Measurements from ENCODE around the gene NRF1.
"Not testable (repeated sequence)": the region's sequence is repeated elsewhere in the genome, so short reads cannot be mapped to it uniquely, and the experiment has no call there.

NRF1 gene

GRCh38 chr7:129607471-129608120 is 3.9 kb upstream of the NRF1 start:
- DNase-seq, result peak; percentile 62

- no peak for DNase-seq
Measured at GRCh38 chr7:129609666-129610065, 1.9 kb upstream of the NRF1 start.

- no peak for DNase-seq
Measured at GRCh38 chr7:129610709-129611245, 743 bp upstream of the NRF1 start.

GRCh38 chr7:129612112-129613015 is 844 bp downstream of the NRF1 start:
- peak; percentile 46 for DNase-seq

- DNase-seq, result no peak
Measured at GRCh38 chr7:129613016-129613337, 1.5 kb downstream of the NRF1 start.

- DNase-seq, result peak; percentile 33
Measured at GRCh38 chr7:129615018-129615417, 3.5 kb downstream of the NRF1 start.

- no peak for DNase-seq
Measured at GRCh38 chr7:129616530-129616929, 5.0 kb downstream of the NRF1 start.

- no peak for DNase-seq
Measured at GRCh38 chr7:129617178-129617577, 5.7 kb downstream of the NRF1 start.

GRCh38 chr7:129617652-129618051 is 6.1 kb downstream of the NRF1 start:
- no peak for DNase-seq

GRCh38 chr7:129626896-129627295 is 15.4 kb downstream of the NRF1 start:
- DNase-seq, result no peak

- DNase-seq, result no peak
Measured at GRCh38 chr7:129630341-129630740, 18.8 kb downstream of the NRF1 start.

GRCh38 chr7:129634361-129635034 is 23.0 kb downstream of the NRF1 start:
- DNase-seq, result no peak

GRCh38 chr7:129635300-129636029 is 23.9 kb downstream of the NRF1 start:
- peak; percentile 75 for DNase-seq

GRCh38 chr7:129636030-129636550 is 24.6 kb downstream of the NRF1 start:
- DNase-seq, result not testable (repeated sequence)

GRCh38 chr7:129636641-129637040 is 25.1 kb downstream of the NRF1 start:
- no peak for DNase-seq

- no peak for DNase-seq
Measured at GRCh38 chr7:129640400-129640799, 28.9 kb downstream of the NRF1 start.

GRCh38 chr7:129642871-129643549 is 31.5 kb downstream of the NRF1 start:
- no peak for DNase-seq

- DNase-seq, result no peak
Measured at GRCh38 chr7:129643550-129644170, 32.1 kb downstream of the NRF1 start.

GRCh38 chr7:129644634-129645230 is 33.2 kb downstream of the NRF1 start:
- peak; percentile 29 for DNase-seq

GRCh38 chr7:129646369-129647021 is 35.0 kb downstream of the NRF1 start:
- DNase-seq, result no peak
